GM20000 (cell line): Measurements from ENCODE around the gene SHISAL2A.

ENCODE experiments used
- DNase-seq: peaks from one replicate; pipeline ENCODE4 v3.0.0; 2012; ENCODE audit warnings: low spot score
- TF ChIP-seq, protein P1 (sequence below): IDR thresholded peaks from 2 replicates; pipeline ENCODE4 v1.5.1; 2012; ENCODE audit warnings: mild to moderate bottlenecking, control low read depth; ENCODE audit errors: extremely low read depth, missing control alignments

SHISAL2A gene

DNA sequence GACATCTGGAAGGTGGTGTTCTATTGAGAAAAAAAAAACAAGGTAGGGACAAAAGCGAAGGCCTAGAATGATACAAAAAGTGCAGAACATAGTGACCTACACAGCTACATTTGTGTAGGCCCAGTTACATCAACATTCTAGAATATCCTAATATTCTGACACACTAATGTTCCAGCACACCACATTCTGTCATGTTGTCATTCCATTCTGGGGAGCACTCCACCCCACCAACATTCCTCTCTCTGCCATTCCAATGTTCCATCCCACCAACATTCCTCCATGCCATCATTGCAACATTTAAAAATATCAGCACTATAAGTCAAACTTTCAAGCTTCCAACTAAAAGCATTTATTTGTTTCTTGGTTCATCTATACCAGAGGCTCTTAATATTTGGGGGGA is 36.7 kb downstream of the SHISAL2A start:
- DNase-seq = no peak
- TF ChIP-seq, protein P1, sequence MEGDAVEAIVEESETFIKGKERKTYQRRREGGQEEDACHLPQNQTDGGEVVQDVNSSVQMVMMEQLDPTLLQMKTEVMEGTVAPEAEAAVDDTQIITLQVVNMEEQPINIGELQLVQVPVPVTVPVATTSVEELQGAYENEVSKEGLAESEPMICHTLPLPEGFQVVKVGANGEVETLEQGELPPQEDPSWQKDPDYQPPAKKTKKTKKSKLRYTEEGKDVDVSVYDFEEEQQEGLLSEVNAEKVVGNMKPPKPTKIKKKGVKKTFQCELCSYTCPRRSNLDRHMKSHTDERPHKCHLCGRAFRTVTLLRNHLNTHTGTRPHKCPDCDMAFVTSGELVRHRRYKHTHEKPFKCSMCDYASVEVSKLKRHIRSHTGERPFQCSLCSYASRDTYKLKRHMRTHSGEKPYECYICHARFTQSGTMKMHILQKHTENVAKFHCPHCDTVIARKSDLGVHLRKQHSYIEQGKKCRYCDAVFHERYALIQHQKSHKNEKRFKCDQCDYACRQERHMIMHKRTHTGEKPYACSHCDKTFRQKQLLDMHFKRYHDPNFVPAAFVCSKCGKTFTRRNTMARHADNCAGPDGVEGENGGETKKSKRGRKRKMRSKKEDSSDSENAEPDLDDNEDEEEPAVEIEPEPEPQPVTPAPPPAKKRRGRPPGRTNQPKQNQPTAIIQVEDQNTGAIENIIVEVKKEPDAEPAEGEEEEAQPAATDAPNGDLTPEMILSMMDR = no peak

DNA sequence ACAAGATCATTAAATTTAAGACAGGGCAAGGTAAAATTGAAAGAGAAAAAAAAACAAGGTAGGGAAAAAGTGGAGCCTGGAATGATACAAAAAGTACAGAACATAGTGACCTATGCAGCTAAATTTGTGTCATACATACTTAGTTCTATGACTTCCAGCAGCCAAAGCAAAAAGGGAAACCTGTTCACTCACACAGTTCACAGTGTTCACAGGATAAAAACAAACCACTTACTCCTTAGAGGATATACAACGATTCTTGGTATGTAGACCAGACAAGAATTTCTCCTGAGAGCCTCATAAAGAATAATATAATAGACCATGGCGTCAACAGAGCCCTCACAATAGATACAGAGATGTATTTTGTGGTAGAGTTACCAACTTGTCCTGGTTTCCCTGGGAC is 37.6 kb downstream of the SHISAL2A start:
- no peak for DNase-seq
- TF ChIP-seq, protein P1 = no peak

DNA sequence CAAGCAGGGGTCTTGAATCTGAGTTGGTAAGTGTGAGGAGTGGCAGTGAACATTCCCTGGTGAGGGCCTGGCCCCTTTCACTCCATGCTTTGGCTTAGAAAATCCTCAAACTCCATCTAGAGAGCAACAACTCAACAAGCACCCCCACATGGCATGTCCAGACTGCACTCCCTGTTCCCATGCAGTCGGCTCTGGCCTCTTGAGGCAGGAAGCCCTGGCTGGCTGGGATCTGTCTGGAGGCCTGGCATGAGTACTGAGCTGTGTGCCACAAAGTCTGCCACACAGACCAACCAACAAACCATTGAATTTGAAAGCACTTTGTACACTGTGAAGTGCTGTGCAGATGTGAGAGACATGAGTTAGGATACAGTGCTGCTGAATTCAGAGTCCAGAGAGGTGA is 40.0 kb downstream of the SHISAL2A start:
- TF ChIP-seq, protein P1 = no peak
- DNase-seq = no peak

DNA sequence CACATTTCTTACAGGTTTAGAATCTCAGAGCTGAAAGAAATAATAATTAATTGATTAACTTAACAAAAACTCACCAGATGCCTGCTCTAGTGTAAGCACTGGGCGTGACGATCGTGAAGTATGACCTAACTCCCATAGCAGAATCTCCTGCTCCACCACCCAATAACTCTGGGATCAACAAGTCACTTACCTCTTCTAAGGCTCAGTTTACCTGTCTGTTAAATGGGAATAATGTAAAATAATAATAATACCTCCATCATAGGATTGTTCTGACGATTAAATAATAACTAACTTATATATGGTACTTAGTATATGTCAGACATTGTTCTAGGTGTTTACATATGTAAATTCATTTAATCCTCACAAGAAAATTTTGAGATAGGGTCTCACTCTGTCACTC is 40.5 kb downstream of the SHISAL2A start:
- DNase-seq = no peak
- TF ChIP-seq, protein P1 = no peak

DNA sequence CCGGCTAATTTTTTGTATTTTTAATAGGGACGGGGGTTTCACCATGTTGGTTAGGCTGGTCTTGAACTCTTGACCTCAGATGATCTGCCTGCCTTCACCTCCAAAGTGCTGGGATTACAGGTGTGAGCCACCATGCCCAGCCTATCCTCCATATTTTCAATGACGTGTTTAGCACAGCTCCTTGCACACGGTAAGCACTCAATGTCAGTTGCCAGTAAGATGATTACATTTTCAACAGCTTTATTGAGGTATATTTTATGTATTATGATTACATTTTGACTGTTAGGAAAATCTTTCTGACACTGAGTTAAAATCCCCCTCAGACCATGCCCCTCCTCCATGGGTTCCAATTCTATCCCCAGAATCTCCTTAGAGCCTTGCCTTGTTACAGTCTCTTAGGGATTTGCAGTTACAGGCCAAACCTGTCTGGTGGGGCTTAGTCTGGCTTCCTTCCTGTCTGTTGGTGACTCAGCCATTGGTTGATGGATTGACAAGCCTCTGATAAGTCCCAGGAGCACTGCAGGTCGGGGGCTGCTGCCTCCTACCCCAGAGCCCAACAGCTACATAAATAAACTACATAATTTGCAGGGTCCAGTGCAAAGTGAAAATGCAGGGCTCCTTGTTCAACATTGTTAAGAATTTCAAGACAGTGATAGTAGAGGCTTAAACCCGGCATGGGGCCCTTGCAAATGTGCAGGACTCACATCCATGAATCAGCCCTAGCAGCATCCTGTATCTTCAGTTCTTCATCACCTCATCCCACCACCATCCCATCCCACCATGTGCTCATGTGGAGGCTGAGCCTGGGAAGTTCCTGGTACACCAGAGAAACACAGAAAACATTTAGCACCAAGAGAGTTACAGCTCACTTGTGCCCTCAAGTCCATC is 41.8 kb downstream of the SHISAL2A start:
- TF ChIP-seq, protein P1 = no peak
- DNase-seq = no peak

DNA sequence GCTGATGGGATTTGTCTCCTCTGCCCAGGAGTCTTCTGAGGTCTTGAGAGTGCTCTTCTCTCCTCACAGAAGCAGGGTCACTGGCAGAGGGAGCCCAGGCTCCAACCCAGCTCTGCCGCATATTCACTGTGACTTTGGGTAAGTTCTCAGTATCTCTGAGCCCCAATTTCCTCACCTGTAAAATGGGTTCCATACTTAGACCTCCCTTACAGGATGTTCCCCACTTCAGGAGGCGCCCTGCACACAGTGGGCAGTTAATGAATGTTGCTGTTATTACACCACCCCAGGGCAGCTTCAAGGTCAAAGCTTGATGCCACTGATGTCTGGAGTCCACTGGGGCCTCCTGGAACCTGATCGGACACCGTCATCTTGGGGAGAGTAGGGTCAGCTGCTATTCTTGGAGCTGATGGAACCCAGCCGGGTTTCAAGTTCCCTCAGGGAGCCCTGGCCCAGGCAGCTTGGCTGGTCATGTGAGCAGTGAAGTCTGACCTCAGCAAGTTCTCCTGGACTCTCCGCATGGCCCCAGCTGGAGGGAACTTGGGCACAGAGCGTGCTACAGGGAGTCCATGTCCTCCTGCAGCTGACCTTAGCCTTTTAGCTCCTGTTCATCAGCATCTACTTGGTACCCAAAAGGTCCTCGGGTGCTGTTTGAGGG is 43.4 kb downstream of the SHISAL2A start:
- DNase-seq = no peak
- TF ChIP-seq, protein P1 = no peak

DNA sequence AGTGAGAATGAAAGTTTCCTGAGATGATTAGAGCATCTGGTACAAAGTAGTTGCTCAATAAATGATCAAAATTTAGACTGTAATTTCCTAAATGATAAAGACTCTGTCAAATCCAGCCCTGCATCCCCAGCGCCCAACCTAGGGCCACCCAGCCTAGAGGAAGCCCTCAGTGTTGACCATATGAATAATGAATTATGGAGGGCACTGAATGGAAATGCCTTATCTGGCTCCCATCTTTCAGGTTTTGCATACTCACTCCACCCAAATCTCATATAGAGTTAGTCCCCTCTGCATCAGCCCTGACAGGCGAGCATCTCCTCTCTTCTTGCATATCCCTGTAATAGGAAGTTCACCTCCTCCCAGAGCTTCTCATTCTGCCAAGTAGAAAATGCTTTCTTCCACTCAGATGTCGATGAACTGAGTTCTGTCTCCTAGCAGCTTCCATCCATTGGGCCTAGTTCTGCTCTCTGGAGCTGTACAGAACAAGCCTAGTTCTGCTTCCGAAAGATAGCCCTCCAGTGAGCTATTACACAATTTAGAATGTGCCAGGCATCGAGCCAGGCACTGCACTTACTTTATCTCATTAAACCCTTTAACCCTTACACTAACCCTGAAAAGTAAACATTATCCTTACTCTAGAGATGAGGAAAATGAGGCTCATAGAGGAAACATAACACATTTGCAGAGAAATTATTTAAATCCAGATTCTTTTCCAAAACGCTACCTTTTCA is 44.3 kb downstream of the SHISAL2A start:
- TF ChIP-seq, protein P1 = no peak

More for the DNA sequence above, 44.3 kb downstream of the SHISAL2A start:
- DNase-seq = no peak
